HCT116 (cell line): ENCODE data around the gene BMP2K. TPM values are rescaled to one million over a fixed set of nuclear protein-coding genes. Genes with fewer than 3 reads are reported as not detected.

Source experiments
- ATAC-seq: fragments of 200-7000 bp; cut with Tn5 transposase; 2 replicates; pipeline ENCODE4 v1.9.1; 2020; ENCODE audit warnings: mild to moderate bottlenecking, moderate library complexity
- BruUV-seq: library from RNA; stranded (reverse); fragments of 400-500 nt; replicated peaks from 2 replicates; lab custom pipeline; 2021; lab: Mats Ljungman, UMichigan
- CTCF ChIA-PET: fragments of 300-600 bp; sonication (Branson Sonifier 250); formaldehyde crosslinking; loops from one replicate; lab custom pipeline; 2021; ENCODE audit warnings: antibody characterized with exemption; lab: Charles Lee
- POLR2A ChIA-PET: fragments of 300-600, 350-600 bp; sonication (Branson Sonifier 250); formaldehyde crosslinking; loops from one replicate; lab custom pipeline; 2021; ENCODE audit warnings: antibody characterized with exemption; lab: Charles Lee
- RAD21 ChIA-PET, 2 experiments: fragments of 300-600 bp; sonication (Branson Sonifier 250); formaldehyde crosslinking; loops; one replicate each; lab custom pipeline; 2023; ENCODE audit warnings: low total read pairs in 2 of 2; ENCODE audit not compliant: uncharacterized antibody in 2 of 2, unreplicated experiment in 2 of 2, low non-redundant PET in 1 of 2; lab: Charles Lee
- DNase-seq: peaks from one replicate; pipeline ENCODE4 v3.0.0-alpha.2; 2010; ENCODE audit warnings: low read depth, low spot score
- H2AFZ ChIP-seq: fragments of 200-600 bp; shearing (Covaris generic), sonication (generic); 2 replicates; pipeline ENCODE4 v1.6.1; 2017; ENCODE audit warnings: low read depth, mixed run types, mixed read lengths, antibody characterized with exemption, low read length; ENCODE audit not compliant: poor library complexity, severe bottlenecking
- H3K27ac ChIP-seq: 2 replicates; pipeline ENCODE4 v1.5.1; 2012; ENCODE audit warnings: low read depth, low read length
- H3K27me3 ChIP-seq: fragments of 200-600 bp; sonication (generic); 2 replicates; pipeline ENCODE4 v1.6.1; 2016; ENCODE audit warnings: mixed run types, low read length, mixed read lengths; ENCODE audit not compliant: insufficient read depth
- H3K36me3 ChIP-seq, 2 experiments: fragments of 200-500 bp in 1 of 2; fragments of 200-600 bp in 1 of 2; sonication (Bioruptor generic) in 1 of 2; sonication (generic) in 1 of 2; 2 replicates each; pipeline versions ENCODE4 v1.5.1 to v1.6.1; 2014 to 2016; ENCODE audit warnings: low read length in 2 of 2, inconsistent platforms in 1 of 2, mixed read lengths in 1 of 2, mixed run types in 1 of 2; ENCODE audit not compliant: insufficient read depth in 2 of 2, control insufficient read depth in 1 of 2
- H3K4me1 ChIP-seq, 2 experiments: fragments of 200-600 bp in 1 of 2; sonication (generic) in 1 of 2; 2 replicates each; pipeline versions ENCODE4 v1.5.1 to v1.6.1; 2012 to 2017; ENCODE audit warnings: low read length in 2 of 2, inconsistent platforms in 1 of 2, mild to moderate bottlenecking in 1 of 2, mixed read lengths in 1 of 2, mixed run types in 1 of 2, moderate library complexity in 1 of 2; ENCODE audit not compliant: insufficient read depth in 2 of 2, control insufficient read depth in 1 of 2
- H3K4me2 ChIP-seq: fragments of 200-600 bp; sonication (generic); 2 replicates; pipeline ENCODE4 v1.6.1; 2017; ENCODE audit warnings: mixed run types, low read length, mixed read lengths
- H3K4me3 ChIP-seq, 2 experiments: fragments of 200-600 bp in 1 of 2; sonication (generic) in 1 of 2; replicated peaks in 1 of 2; 2 replicates each; pipeline ENCODE4 v1.5.1; 2011 to 2016; ENCODE audit warnings: low read length in 2 of 2, control low read depth in 1 of 2, low read depth in 1 of 2, mild to moderate bottlenecking in 1 of 2, mixed read lengths in 1 of 2, mixed run types in 1 of 2
- H3K79me2 ChIP-seq: fragments of 200-600 bp; sonication (generic); 2 replicates; pipeline ENCODE4 v1.6.1; 2017; ENCODE audit warnings: mild to moderate bottlenecking, mixed run types, low read length, moderate library complexity, mixed read lengths; ENCODE audit not compliant: insufficient read depth
- H3K9ac ChIP-seq: fragments of 200-600 bp; sonication (generic); 2 replicates; pipeline ENCODE4 v1.6.1; 2016; ENCODE audit warnings: low read length, mixed read lengths
- H3K9me2 ChIP-seq: fragments of 200-600 bp; sonication (generic), shearing (Covaris generic); 2 replicates; pipeline ENCODE4 v1.6.1; 2017; ENCODE audit warnings: mixed run types, mild to moderate bottlenecking, moderate library complexity; ENCODE audit not compliant: insufficient read depth
- H3K9me3 ChIP-seq, 2 experiments: fragments of 200-500 bp in 1 of 2; fragments of 200-600 bp in 1 of 2; sonication (Bioruptor generic) in 1 of 2; sonication (generic) in 1 of 2; 2 replicates each; pipeline ENCODE4 v1.6.1; 2014 to 2017; ENCODE audit warnings: low read length in 2 of 2, mixed read lengths in 2 of 2, inconsistent platforms in 1 of 2, low read depth in 1 of 2, mild to moderate bottlenecking in 1 of 2, mixed run types in 1 of 2, moderate library complexity in 1 of 2; ENCODE audit not compliant: control insufficient read depth in 1 of 2, insufficient read depth in 1 of 2
- H4K20me1 ChIP-seq: fragments of 200-600 bp; sonication (generic), shearing (Covaris generic); 2 replicates; pipeline ENCODE4 v1.6.1; 2017; ENCODE audit warnings: mixed run types, mild to moderate bottlenecking, moderate library complexity; ENCODE audit not compliant: insufficient read depth
- ELF1 ChIP-seq: IDR thresholded peaks from 2 replicates; pipeline ENCODE4 v1.6.1; 2012; ENCODE audit warnings: low read depth, borderline replicate concordance
- FOSL1 ChIP-seq: IDR thresholded peaks from 2 replicates; pipeline ENCODE4 v1.6.1; 2012; ENCODE audit warnings: low read depth
- POLR2A ChIP-seq: IDR thresholded peaks from 2 replicates; pipeline ENCODE4 v1.7.0; 2011; ENCODE audit warnings: borderline replicate concordance; ENCODE audit not compliant: insufficient read depth, insufficient read length; ENCODE audit errors: extremely low read depth
- SP1 ChIP-seq: IDR thresholded peaks from 2 replicates; pipeline ENCODE4 v1.6.1; 2012; ENCODE audit warnings: low read depth
- TCF7L2 ChIP-seq: IDR thresholded peaks from 2 replicates; pipeline ENCODE4 v1.7.0; 2011; ENCODE audit warnings: borderline replicate concordance, inconsistent platforms; ENCODE audit not compliant: insufficient read depth, insufficient read length; ENCODE audit errors: extremely low read depth
- ZFX ChIP-seq: fragments of 450-650 bp; IDR thresholded peaks from 2 replicates; pipeline ENCODE4 v1.6.1; 2017
- intact Hi-C: fragments of 100-400 bp; cut with micrococcal nuclease; formaldehyde crosslinking; loops from 2 replicates; pipeline ENCODE4 v1.10.0; 2022
- total RNA-seq: library from RNA; stranded (reverse); gene quantifications from one replicate; pipeline ENCODE4 v1.2.1, GENCODE V29; 2021; ENCODE audit not compliant: unreplicated experiment
- TF ChIP-seq, protein P1 (sequence below): IDR thresholded peaks from 2 replicates; pipeline ENCODE4 v1.6.1; 2012
- TF ChIP-seq, protein P2 (sequence below): IDR thresholded peaks from 2 replicates; pipeline ENCODE4 v1.6.1; 2012; ENCODE audit warnings: low read depth

BMP2K gene
- total RNA-seq, 1 experiment from 2014 or later = 27.7 TPM

DNA sequence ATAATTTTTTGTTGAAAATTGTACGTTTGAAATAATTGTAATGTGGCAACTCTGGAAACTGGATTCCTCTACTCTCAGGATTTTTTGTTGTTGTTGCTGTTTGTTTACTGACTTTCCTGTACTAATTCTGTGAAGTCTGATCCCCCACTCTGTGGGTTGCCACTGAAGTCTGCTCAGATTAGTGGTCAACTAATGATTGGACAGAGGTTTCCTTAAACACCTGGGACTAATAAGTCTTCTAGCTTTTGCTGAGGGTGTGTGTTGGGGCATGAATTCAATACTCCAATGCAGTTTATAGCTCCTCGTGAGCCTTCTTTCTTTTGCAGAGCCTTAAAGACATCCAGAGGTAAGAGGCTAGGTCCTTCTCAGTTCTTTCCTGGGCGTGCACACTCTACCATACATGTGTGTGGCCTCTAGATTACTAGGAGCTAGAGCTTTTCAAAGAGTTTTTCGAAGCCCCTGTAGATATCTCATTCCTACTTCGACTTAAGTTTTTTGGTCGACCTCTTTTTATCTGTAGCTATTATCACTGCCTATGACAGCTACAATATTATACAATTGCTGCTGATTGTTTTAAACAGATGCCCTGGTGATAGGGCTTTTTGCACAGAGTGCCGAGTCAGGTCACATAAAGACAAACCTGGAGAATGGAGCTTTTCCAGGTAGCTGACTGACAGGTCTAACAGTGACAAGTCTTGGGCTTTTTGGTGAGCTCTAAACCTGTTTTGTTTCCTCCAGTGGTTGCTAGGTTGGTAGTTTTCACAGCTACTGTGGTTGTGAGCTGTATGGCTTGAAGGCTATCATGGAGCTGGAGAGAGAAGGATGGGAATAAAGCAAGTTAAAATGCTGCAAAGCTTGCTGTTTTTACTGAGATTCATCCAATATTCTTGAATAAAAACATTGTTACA is 34.0 kb downstream of the BMP2K start:
- CTCF ChIA-PET = no interaction called here
- H3K9me2 ChIP-seq = no peaks in the 10 kb centered on the region
- no peak for ATAC-seq

More for the DNA sequence above, 34.0 kb downstream of the BMP2K start:
- H3K27me3 ChIP-seq = no peaks in the 10 kb centered on the region
- H4K20me1 ChIP-seq = no peaks in the 10 kb centered on the region
- H3K4me2 ChIP-seq = no peak overlapping the region
- BruUV-seq = no TSS peak
- H3K4me3 ChIP-seq = no peak overlapping the region
- no peak overlapping the region for H2AFZ ChIP-seq
- no peak overlapping the region for H3K9ac ChIP-seq
- DNase-seq = no peak
- RAD21 ChIA-PET = no interaction called here
- no peaks in the 10 kb centered on the region for H3K36me3 ChIP-seq
- H3K9me3 ChIP-seq = no peaks in the 10 kb centered on the region
- intact Hi-C loops = no loop called here
- no peaks in the 10 kb centered on the region for H3K4me1 ChIP-seq
- no peak overlapping the region for H3K27ac ChIP-seq
- peaks cover 45% of the 10 kb centered on the region for H3K79me2 ChIP-seq
- TF ChIP-seq SP1 (no peak), TCF7L2 (no peak), POLR2A (no peak), FOSL1 (no peak), ELF1 (no peak), ZFX (no peak)
- TF ChIP-seq, protein P1, sequence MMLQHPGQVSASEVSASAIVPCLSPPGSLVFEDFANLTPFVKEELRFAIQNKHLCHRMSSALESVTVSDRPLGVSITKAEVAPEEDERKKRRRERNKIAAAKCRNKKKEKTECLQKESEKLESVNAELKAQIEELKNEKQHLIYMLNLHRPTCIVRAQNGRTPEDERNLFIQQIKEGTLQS = no peak
- TF ChIP-seq, protein P2, sequence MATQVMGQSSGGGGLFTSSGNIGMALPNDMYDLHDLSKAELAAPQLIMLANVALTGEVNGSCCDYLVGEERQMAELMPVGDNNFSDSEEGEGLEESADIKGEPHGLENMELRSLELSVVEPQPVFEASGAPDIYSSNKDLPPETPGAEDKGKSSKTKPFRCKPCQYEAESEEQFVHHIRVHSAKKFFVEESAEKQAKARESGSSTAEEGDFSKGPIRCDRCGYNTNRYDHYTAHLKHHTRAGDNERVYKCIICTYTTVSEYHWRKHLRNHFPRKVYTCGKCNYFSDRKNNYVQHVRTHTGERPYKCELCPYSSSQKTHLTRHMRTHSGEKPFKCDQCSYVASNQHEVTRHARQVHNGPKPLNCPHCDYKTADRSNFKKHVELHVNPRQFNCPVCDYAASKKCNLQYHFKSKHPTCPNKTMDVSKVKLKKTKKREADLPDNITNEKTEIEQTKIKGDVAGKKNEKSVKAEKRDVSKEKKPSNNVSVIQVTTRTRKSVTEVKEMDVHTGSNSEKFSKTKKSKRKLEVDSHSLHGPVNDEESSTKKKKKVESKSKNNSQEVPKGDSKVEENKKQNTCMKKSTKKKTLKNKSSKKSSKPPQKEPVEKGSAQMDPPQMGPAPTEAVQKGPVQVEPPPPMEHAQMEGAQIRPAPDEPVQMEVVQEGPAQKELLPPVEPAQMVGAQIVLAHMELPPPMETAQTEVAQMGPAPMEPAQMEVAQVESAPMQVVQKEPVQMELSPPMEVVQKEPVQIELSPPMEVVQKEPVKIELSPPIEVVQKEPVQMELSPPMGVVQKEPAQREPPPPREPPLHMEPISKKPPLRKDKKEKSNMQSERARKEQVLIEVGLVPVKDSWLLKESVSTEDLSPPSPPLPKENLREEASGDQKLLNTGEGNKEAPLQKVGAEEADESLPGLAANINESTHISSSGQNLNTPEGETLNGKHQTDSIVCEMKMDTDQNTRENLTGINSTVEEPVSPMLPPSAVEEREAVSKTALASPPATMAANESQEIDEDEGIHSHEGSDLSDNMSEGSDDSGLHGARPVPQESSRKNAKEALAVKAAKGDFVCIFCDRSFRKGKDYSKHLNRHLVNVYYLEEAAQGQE = no peak
- TF ChIP-seq, all 23 proteins: peak for 0
- POLR2A ChIA-PET = no interaction called here
